Uterus (tissue), 2 donors: ENCODE results near the gene SLC39A11.

ENCODE experiments used
- CTCF ChIP-seq, 4 experiments: fragments of 200-600 bp in 2 of 4; fragments of 450-650 bp in 2 of 4; sonication (generic) in 2 of 4; IDR thresholded peaks; one replicate each; pipeline ENCODE4 v1.5.1; 2016 to 2019; ENCODE audit warnings: antibody characterized with exemption in 4 of 4, mild to moderate bottlenecking in 2 of 4, moderate library complexity in 1 of 4
- POLR2A ChIP-seq, 2 donors: fragments of 450-650 bp; IDR thresholded peaks; one replicate each; pipeline ENCODE4 v1.6.1; 2016; ENCODE audit warnings: antibody characterized with exemption in 2 of 2, mild to moderate bottlenecking in 1 of 2, moderate library complexity in 1 of 2

GRCh38 chr17:73057196-73057595, 35.3 kb downstream of the SLC39A11 start:
- TF ChIP-seq CTCF (IDR thresholded peaks at IDR 0.05) = no peak
- TF ChIP-seq POLR2A (IDR thresholded peaks at IDR 0.05) = no peak
